DOHH2 (cell line): ENCODE data around the gene KRT6B.

Experiments used
- H3F3A ChIP-seq: fragments of 200-600 bp; sonication (generic), shearing (Covaris generic); 2 replicates; pipeline ENCODE4 v1.6.0; 2016; ENCODE audit warnings: antibody characterized with exemption, mild to moderate bottlenecking; ENCODE audit not compliant: control insufficient read depth, insufficient read depth
- H3K27ac ChIP-seq: fragments of 200-600 bp; sonication (generic); 2 replicates; pipeline ENCODE4 v1.5.1; 2014; ENCODE audit warnings: low read depth, mild to moderate bottlenecking, low read length, moderate library complexity
- H3K27me3 ChIP-seq: fragments of 200-600 bp; sonication (generic); 2 replicates; pipeline ENCODE4 v1.6.1; 2014; ENCODE audit warnings: mild to moderate bottlenecking, low read length, mixed read lengths; ENCODE audit not compliant: control insufficient read depth
- H3K36me3 ChIP-seq: fragments of 200-600 bp; sonication (generic); 2 replicates; pipeline ENCODE4 v1.6.1; 2014; ENCODE audit warnings: mild to moderate bottlenecking, low read length, moderate library complexity, mixed read lengths; ENCODE audit not compliant: control insufficient read depth
- H3K4me1 ChIP-seq: fragments of 200-600 bp; sonication (generic); 2 replicates; pipeline ENCODE4 v1.6.1; 2014; ENCODE audit warnings: mild to moderate bottlenecking, low read length, mixed read lengths; ENCODE audit not compliant: control insufficient read depth
- H3K4me2 ChIP-seq: fragments of 200-600 bp; sonication (generic); 2 replicates; pipeline ENCODE4 v1.6.0; 2014; ENCODE audit warnings: mild to moderate bottlenecking, low read length, moderate library complexity
- H3K4me3 ChIP-seq: fragments of 200-600 bp; sonication (generic); 2 replicates; pipeline ENCODE4 v1.5.1; 2014; ENCODE audit warnings: mild to moderate bottlenecking, low read length, mixed read lengths
- H3K79me2 ChIP-seq: fragments of 200-600 bp; sonication (generic); 2 replicates; pipeline ENCODE4 v1.6.1; 2014; ENCODE audit warnings: mild to moderate bottlenecking, low read length, mixed read lengths; ENCODE audit not compliant: control insufficient read depth
- H3K9me2 ChIP-seq: fragments of 200-600 bp; sonication (generic); replicated peaks from 2 replicates; pipeline ENCODE4 v1.6.1; 2014; ENCODE audit warnings: mild to moderate bottlenecking, low read length, mixed read lengths; ENCODE audit not compliant: control insufficient read depth
- H3K9me3 ChIP-seq: fragments of 200-600 bp; sonication (generic); 2 replicates; pipeline ENCODE4 v1.6.1; 2014; ENCODE audit warnings: antibody characterized with exemption, low read length, mixed read lengths; ENCODE audit not compliant: control insufficient read depth, insufficient read depth
- H4K20me1 ChIP-seq: fragments of 200-600 bp; sonication (generic); 2 replicates; pipeline ENCODE4 v1.6.0; 2014; ENCODE audit warnings: low read depth, mild to moderate bottlenecking, antibody characterized with exemption, low read length, moderate library complexity; ENCODE audit not compliant: control insufficient read depth, insufficient read depth
- CTCF ChIP-seq: fragments of 200-600 bp; sonication (generic); IDR thresholded peaks from one replicate; pipeline ENCODE4 v1.5.1; 2014; ENCODE audit warnings: antibody characterized with exemption, mild to moderate bottlenecking, low read depth, low read length; ENCODE audit not compliant: poor library complexity, severe bottlenecking
- EZH2phosphoT487 ChIP-seq: fragments of 200-600 bp; sonication (generic); IDR thresholded peaks from 2 replicates; pipeline ENCODE4 v1.6.1; 2017; ENCODE audit warnings: borderline replicate concordance, mild to moderate bottlenecking, antibody characterized with exemption, low read length, moderate library complexity, mixed read lengths

Gene KRT6B

GRCh38 chr12:52419656-52420055 lies 32.3 kb downstream of the KRT6B start:
- H3K36me3 ChIP-seq = no peaks in the 10 kb centered on the region
- 0 out of 2 replicates have a peak, but pooled peaks cover 6% of the 10 kb centered on the region for H3K27me3 ChIP-seq
- no peaks in the 10 kb centered on the region for H3K9me3 ChIP-seq
- H3K4me2 ChIP-seq = no peak overlapping the region
- H3F3A ChIP-seq = no peaks in the 10 kb centered on the region
- H3K4me1 ChIP-seq = no peaks in the 10 kb centered on the region
- no peak overlapping the region for H3K27ac ChIP-seq
- no peak overlapping the region for H3K4me3 ChIP-seq
- no peaks in the 10 kb centered on the region for H3K79me2 ChIP-seq
- no peaks in the 10 kb centered on the region for H4K20me1 ChIP-seq
- H3K9me2 ChIP-seq = no peaks in the 10 kb centered on the region
- TF ChIP-seq CTCF (no peak), EZH2phosphoT487 (no peak)

- H3K79me2 ChIP-seq = no peaks in the 10 kb centered on the region
These were observed 33.3 kb downstream of the KRT6B start for GRCh38 chr12:52418576-52419110.

GRCh38 chr12:52417740-52418139 lies 34.2 kb downstream of the KRT6B start:
- no peak overlapping the region for H3K27ac ChIP-seq
- H3K79me2 ChIP-seq = no peaks in the 10 kb centered on the region
- TF ChIP-seq EZH2phosphoT487 (no peak), CTCF (no peak)
- H3K4me1 ChIP-seq = no peaks in the 10 kb centered on the region
- no peaks in the 10 kb centered on the region for H3K9me2 ChIP-seq
- no peak overlapping the region for H3K4me3 ChIP-seq
- no peak overlapping the region for H3K4me2 ChIP-seq
- 0 out of 2 replicates have a peak, but pooled peaks cover 6% of the 10 kb centered on the region for H3K27me3 ChIP-seq
- H3K9me3 ChIP-seq = no peaks in the 10 kb centered on the region
- no peaks in the 10 kb centered on the region for H3K36me3 ChIP-seq
- no peaks in the 10 kb centered on the region for H4K20me1 ChIP-seq
- H3F3A ChIP-seq = no peaks in the 10 kb centered on the region

More at GRCh38 chr12:52418576-52419110, 33.3 kb downstream of the KRT6B start:
- TF ChIP-seq EZH2phosphoT487 (no peak), CTCF (no peak)
- no peaks in the 10 kb centered on the region for H3K36me3 ChIP-seq
- no peaks in the 10 kb centered on the region for H4K20me1 ChIP-seq
- H3K4me3 ChIP-seq = no peak overlapping the region
- no peaks in the 10 kb centered on the region for H3K4me1 ChIP-seq
- H3K9me3 ChIP-seq = no peaks in the 10 kb centered on the region
- H3K4me2 ChIP-seq = no peak overlapping the region
- 0 out of 2 replicates have a peak, but pooled peaks cover 6% of the 10 kb centered on the region for H3K27me3 ChIP-seq
- no peaks in the 10 kb centered on the region for H3K9me2 ChIP-seq
- H3F3A ChIP-seq = no peaks in the 10 kb centered on the region
- H3K27ac ChIP-seq = no peak overlapping the region
